ENCODE data around the gene C10orf105. TPM values are rescaled to one million over a fixed set of nuclear protein-coding genes. Genes with fewer than 3 reads are reported as not detected.

The C10orf105 gene
- polyA plus RNA-seq, 1 donor (not counting 4 experiments of a cell fraction or from before 2014, with no cell fraction given), result not detected

DNA sequence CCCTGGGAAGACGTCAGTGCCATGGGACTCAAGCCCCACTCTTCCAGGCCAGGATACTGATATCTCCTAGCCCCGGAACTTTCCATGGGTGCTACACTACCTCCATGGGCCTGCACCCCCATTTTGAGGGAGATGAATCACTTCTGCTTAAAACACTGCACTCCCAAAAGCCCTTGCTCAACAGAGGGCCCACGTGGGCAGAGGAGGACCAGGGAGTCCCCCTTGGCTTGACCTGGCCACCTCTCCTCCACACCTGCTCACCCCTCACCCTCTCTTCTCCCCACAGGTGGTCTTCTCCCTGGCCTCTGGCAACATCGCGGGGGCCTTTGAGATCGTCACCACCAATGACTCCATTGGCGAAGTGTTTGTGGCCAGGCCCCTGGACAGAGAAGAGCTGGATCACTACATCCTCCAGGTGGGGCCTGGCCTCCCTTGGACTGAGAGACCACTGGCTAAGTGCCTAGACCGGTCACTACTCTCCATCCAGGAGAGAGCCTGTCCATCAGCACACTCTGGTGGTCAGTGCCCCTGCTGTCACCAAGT lies 19.9 kb upstream of the C10orf105 start:
- H3K27me3 ChIP-seq (ENCODE audit: control insufficient read depth, extremely low read depth, insufficient read depth, low read length), result peaks cover 3% of the 10 kb centered on the region
- H3K79me2 ChIP-seq (ENCODE audit: control insufficient read depth, insufficient read depth, low read length), result no peaks in the 10 kb centered on the region
- DNase-seq (ENCODE audit: low read depth, low spot score) (no peak), FAIRE-seq (no peak)
- no peaks in the 10 kb centered on the region for H3K36me3 ChIP-seq (ENCODE audit: control insufficient read depth in 2 of 2, extremely low read depth in 1 of 2, insufficient read depth in 2 of 2, low read length in 2 of 2)
- H3K9me3 ChIP-seq (ENCODE audit: control insufficient read depth, low read depth, low read length), result no peaks in the 10 kb centered on the region
- H2AFZ ChIP-seq (ENCODE audit: control insufficient read depth, low read length), result no peak overlapping the region
- dilution Hi-C loops (cut with MboI; ENCODE audit: extremely low pct_ligation_motif_present, low sequenced_read_pairs), result no loop called here
- H3K4me2 ChIP-seq (ENCODE audit: control insufficient read depth, extremely low read depth, insufficient read depth, low read depth, low read length), result no peak overlapping the region
- no peak overlapping the region for H3K9ac ChIP-seq (ENCODE audit: control insufficient read depth, extremely low read depth, insufficient read depth, low read length)
- H3K9me1 ChIP-seq (ENCODE audit: control insufficient read depth, extremely low read depth, insufficient read depth, low read length), result no peaks in the 10 kb centered on the region
- TF ChIP-seq, protein P1, sequence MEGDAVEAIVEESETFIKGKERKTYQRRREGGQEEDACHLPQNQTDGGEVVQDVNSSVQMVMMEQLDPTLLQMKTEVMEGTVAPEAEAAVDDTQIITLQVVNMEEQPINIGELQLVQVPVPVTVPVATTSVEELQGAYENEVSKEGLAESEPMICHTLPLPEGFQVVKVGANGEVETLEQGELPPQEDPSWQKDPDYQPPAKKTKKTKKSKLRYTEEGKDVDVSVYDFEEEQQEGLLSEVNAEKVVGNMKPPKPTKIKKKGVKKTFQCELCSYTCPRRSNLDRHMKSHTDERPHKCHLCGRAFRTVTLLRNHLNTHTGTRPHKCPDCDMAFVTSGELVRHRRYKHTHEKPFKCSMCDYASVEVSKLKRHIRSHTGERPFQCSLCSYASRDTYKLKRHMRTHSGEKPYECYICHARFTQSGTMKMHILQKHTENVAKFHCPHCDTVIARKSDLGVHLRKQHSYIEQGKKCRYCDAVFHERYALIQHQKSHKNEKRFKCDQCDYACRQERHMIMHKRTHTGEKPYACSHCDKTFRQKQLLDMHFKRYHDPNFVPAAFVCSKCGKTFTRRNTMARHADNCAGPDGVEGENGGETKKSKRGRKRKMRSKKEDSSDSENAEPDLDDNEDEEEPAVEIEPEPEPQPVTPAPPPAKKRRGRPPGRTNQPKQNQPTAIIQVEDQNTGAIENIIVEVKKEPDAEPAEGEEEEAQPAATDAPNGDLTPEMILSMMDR (optimal IDR thresholded peaks at IDR 0.05 in 1 of 3, IDR thresholded peaks at IDR 0.05 in 1 of 3, conservative IDR thresholded peaks at IDR 0.05 in 1 of 3; ENCODE audit: extremely low read depth in 1 of 3, insufficient read depth in 2 of 3, low read length in 3 of 3), result no peak
- TF ChIP-seq EZH2 (IDR thresholded peaks at IDR 0.05; ENCODE audit: low read length), result no peak
- H3K4me1 ChIP-seq (ENCODE audit: control insufficient read depth, extremely low read depth, insufficient read depth, low read length), result peaks cover 36% of the 10 kb centered on the region
- H4K20me1 ChIP-seq (ENCODE audit: control insufficient read depth, extremely low read depth, insufficient read depth, low read length), result no peaks in the 10 kb centered on the region
- H3K4me3 ChIP-seq (ENCODE audit: control insufficient read depth in 2 of 3, extremely low read depth in 1 of 3, insufficient read depth in 2 of 3, low read depth in 1 of 3, low read length in 3 of 3), result no peak overlapping the region
- H3K27ac ChIP-seq (ENCODE audit: control insufficient read depth, insufficient read depth, low read length), result no peak overlapping the region

DNA sequence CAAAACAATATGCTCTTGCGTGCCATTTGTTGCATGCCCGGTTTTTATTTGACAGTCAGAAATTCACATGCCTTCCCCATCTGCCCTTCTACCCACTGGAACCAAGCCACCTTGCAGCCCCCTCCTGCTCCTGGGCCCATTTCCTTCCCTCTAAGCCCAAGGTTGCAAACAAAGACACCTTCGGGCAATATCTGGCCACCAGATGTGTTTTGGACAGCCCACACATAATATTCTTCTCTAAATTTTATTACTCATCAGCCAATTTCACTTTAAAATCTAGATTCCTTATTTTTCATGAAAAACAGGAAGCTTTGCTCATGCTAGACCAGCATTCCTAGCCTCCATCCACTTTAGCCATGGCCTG lies 18.2 kb upstream of the C10orf105 start:
- dilution Hi-C loops (cut with MboI; ENCODE audit: extremely low pct_ligation_motif_present, low sequenced_read_pairs), result no loop called here
- Histone ChIP-seq H3K4me3 (ENCODE audit: control insufficient read depth in 2 of 3, extremely low read depth in 1 of 3, insufficient read depth in 2 of 3, low read depth in 1 of 3, low read length in 3 of 3) (no peak overlapping the region), H3K9me3 (ENCODE audit: control insufficient read depth, low read depth, low read length) (no peaks in the 10 kb centered on the region), H3K79me2 (ENCODE audit: control insufficient read depth, insufficient read depth, low read length) (no peaks in the 10 kb centered on the region), H2AFZ (ENCODE audit: control insufficient read depth, low read length) (no peak overlapping the region), H3K4me1 (ENCODE audit: control insufficient read depth, extremely low read depth, insufficient read depth, low read length) (peaks cover 32% of the 10 kb centered on the region), H3K36me3 (ENCODE audit: control insufficient read depth in 2 of 2, extremely low read depth in 1 of 2, insufficient read depth in 2 of 2, low read length in 2 of 2) (no peaks in the 10 kb centered on the region), H3K27ac (ENCODE audit: control insufficient read depth, insufficient read depth, low read length) (no peak overlapping the region), H4K20me1 (ENCODE audit: control insufficient read depth, extremely low read depth, insufficient read depth, low read length) (no peaks in the 10 kb centered on the region), H3K27me3 (ENCODE audit: control insufficient read depth, extremely low read depth, insufficient read depth, low read length) (peaks cover 3% of the 10 kb centered on the region), H3K4me2 (ENCODE audit: control insufficient read depth, extremely low read depth, insufficient read depth, low read depth, low read length) (no peak overlapping the region), H3K9ac (ENCODE audit: control insufficient read depth, extremely low read depth, insufficient read depth, low read length) (no peak overlapping the region), H3K9me1 (ENCODE audit: control insufficient read depth, extremely low read depth, insufficient read depth, low read length) (no peaks in the 10 kb centered on the region)
- FAIRE-seq, result no peak
- TF ChIP-seq, protein P1 (optimal IDR thresholded peaks at IDR 0.05 in 1 of 3, IDR thresholded peaks at IDR 0.05 in 1 of 3, conservative IDR thresholded peaks at IDR 0.05 in 1 of 3; ENCODE audit: extremely low read depth in 1 of 3, insufficient read depth in 2 of 3, low read length in 3 of 3), result no peak
- TF ChIP-seq EZH2 (IDR thresholded peaks at IDR 0.05; ENCODE audit: low read length), result no peak
- DNase-seq (ENCODE audit: low read depth, low spot score), result no peak

Data from keratinocyte (primary cell).